Vagina (tissue), 2 donors: ENCODE measurements around the gene RBM33. TPM values are rescaled to one million over a fixed set of nuclear protein-coding genes. Genes with fewer than 3 reads are reported as not detected.

Experiments
- DNase-seq, 2 donors: peaks; one replicate each; pipeline ENCODE4 v3.0.0-alpha.2; 2017; ENCODE audit errors: extremely low spot score in 2 of 2
- H3K27ac ChIP-seq: fragments of 200-600 bp; sonication (generic); one replicate; pipeline ENCODE4 v1.5.1; 2019
- H3K27me3 ChIP-seq: fragments of 200-600 bp; sonication (generic); one replicate; pipeline ENCODE4 v1.5.1; 2019
- H3K36me3 ChIP-seq, 2 donors: fragments of 200-600 bp; sonication (generic); one replicate each; pipeline ENCODE4 v1.5.1; 2017 to 2019
- H3K4me1 ChIP-seq: fragments of 200-600 bp; sonication (generic); one replicate; pipeline ENCODE4 v1.5.1; 2019
- H3K4me3 ChIP-seq, 2 donors: fragments of 200-600 bp; sonication (generic); 1 replicate in 1 of 2; 2 replicates in 1 of 2; pipeline ENCODE4 v1.5.1; 2016 to 2019
- H3K9me3 ChIP-seq: fragments of 200-600 bp; sonication (generic); one replicate; pipeline ENCODE4 v1.5.1; 2019
- POLR2A ChIP-seq, 2 donors: fragments of 450-650 bp; IDR thresholded peaks; one replicate each; pipeline ENCODE4 v1.6.1; 2017; ENCODE audit warnings: antibody characterized with exemption in 2 of 2, mild to moderate bottlenecking in 2 of 2, moderate library complexity in 2 of 2
- POLR2AphosphoS5 ChIP-seq, 2 donors: sonication (generic); formaldehyde crosslinking; IDR thresholded peaks; one replicate each; pipeline ENCODE4 v1.9.0; 2017; ENCODE audit warnings: antibody characterized with exemption in 2 of 2, mild to moderate bottlenecking in 2 of 2, low read depth in 1 of 2; ENCODE audit not compliant: insufficient read depth in 1 of 2
- intact Hi-C: fragments of 100-400 bp; cut with DNase I; formaldehyde crosslinking; loops from one replicate; pipeline ENCODE4 v1.15.1; 2023
- total RNA-seq: library from RNA; depleted of rRNA; stranded (reverse); fragments of >200 nt; gene quantifications from one replicate; pipeline ENCODE4 v1.2.3, GENCODE V29; 2016
- TF ChIP-seq, protein P1 (sequence below), 3 experiments: fragments of 450-650 bp in 2 of 3; fragments of 200-600 bp in 1 of 3; sonication (generic) in 1 of 3; IDR thresholded peaks; one replicate each; pipeline ENCODE4 v1.5.1; 2017 to 2019; ENCODE audit warnings: antibody characterized with exemption in 3 of 3, mild to moderate bottlenecking in 2 of 3, moderate library complexity in 2 of 3

RBM33 gene
- total RNA-seq, 1 donor from 2014 or later: 63.8 TPM

DNA sequence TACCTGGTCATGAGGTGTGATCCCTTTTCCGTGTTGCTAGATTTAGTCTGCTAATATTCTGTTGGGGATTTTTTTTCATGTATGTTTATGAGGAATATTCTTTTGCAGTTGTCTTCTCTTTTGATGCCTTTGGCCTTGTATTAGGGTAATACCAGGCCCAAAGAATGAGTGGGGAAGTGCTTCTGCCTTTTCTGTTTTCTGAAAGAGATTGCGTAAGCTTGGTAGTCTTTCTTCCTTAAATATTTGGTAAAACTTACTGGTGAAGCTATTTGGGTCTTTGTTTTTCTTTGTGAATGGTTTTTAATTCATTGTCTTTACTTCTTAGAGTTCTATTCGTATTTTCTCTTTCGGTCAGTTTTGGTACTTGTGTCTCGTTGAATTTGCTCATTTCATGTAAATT, 116.7 kb downstream of the RBM33 start:
- intact Hi-C loops: no loop called here
- no peak for DNase-seq

DNA sequence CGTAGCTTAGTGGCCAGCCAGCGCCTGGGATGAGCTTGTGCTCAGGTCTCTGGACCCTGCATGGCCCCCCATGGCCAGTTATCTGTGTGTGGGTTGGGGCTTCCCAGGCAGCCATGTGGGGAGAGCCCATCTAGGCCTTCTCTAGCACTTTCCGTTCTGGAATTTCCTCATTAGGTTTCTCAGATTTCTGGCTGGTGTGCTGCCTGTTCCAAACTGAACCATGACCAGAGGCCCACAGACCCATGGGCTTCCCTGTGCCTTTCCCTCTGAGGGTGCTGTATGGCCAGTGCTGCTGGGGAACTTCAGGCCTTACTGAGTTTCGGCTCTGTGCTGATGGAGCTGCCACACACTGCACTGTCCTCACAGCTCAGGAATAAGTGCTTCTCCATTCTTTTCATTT, 117.6 kb downstream of the RBM33 start:
- H3K4me1 ChIP-seq: peaks cover 18% of the 10 kb centered on the region
- H3K9me3 ChIP-seq: no peaks in the 10 kb centered on the region
- no peak overlapping the region for H3K4me3 ChIP-seq
- intact Hi-C loops: no loop called here
- TF ChIP-seq POLR2A (IDR thresholded peaks at IDR 0.05) (no peak), POLR2AphosphoS5 (IDR thresholded peaks at IDR 0.05; ENCODE audit: insufficient read depth in 1 of 2, low read depth in 1 of 2) (no peak)
- TF ChIP-seq, protein P1, sequence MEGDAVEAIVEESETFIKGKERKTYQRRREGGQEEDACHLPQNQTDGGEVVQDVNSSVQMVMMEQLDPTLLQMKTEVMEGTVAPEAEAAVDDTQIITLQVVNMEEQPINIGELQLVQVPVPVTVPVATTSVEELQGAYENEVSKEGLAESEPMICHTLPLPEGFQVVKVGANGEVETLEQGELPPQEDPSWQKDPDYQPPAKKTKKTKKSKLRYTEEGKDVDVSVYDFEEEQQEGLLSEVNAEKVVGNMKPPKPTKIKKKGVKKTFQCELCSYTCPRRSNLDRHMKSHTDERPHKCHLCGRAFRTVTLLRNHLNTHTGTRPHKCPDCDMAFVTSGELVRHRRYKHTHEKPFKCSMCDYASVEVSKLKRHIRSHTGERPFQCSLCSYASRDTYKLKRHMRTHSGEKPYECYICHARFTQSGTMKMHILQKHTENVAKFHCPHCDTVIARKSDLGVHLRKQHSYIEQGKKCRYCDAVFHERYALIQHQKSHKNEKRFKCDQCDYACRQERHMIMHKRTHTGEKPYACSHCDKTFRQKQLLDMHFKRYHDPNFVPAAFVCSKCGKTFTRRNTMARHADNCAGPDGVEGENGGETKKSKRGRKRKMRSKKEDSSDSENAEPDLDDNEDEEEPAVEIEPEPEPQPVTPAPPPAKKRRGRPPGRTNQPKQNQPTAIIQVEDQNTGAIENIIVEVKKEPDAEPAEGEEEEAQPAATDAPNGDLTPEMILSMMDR (IDR thresholded peaks at IDR 0.05): no peak
- DNase-seq: no peak
- no peak overlapping the region for H3K27ac ChIP-seq
- no peaks in the 10 kb centered on the region for H3K27me3 ChIP-seq
- H3K36me3 ChIP-seq: peaks cover 0 to 29% of the 10 kb centered on the region in 2 donors

More for the DNA sequence above, 116.7 kb downstream of the RBM33 start:
- H3K27me3 ChIP-seq: no peaks in the 10 kb centered on the region
- peaks cover 0 to 21% of the 10 kb centered on the region in 2 donors for H3K36me3 ChIP-seq
- H3K9me3 ChIP-seq: no peaks in the 10 kb centered on the region
- peaks cover 18% of the 10 kb centered on the region for H3K4me1 ChIP-seq
- no peak overlapping the region for H3K27ac ChIP-seq
- TF ChIP-seq POLR2AphosphoS5 (IDR thresholded peaks at IDR 0.05; ENCODE audit: insufficient read depth in 1 of 2, low read depth in 1 of 2): no peak
- no peak for TF ChIP-seq POLR2A (IDR thresholded peaks at IDR 0.05)
- TF ChIP-seq, protein P1 (IDR thresholded peaks at IDR 0.05): no peak
- H3K4me3 ChIP-seq: no peak overlapping the region

DNA sequence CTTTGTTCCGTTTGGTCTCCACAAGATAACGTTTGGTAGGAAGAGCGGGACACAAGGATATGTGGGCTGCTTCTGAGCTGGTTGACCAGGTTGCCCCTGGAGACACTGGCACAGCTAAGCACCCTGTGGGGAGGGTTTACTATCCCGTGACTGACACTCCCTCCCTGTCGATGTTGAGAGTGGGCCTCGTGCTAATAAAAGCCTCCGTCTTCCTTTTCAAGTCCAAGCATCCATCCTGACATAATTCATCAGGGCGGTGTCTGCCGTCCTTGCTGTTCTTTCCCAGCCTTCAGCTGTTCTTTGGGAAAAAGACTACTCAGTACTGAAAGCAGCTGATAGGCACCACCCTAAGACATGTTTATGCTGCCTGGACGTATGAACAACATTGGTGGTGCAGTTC, 118.2 kb downstream of the RBM33 start:
- no peak for DNase-seq
- no peak overlapping the region for H3K27ac ChIP-seq

DNA sequence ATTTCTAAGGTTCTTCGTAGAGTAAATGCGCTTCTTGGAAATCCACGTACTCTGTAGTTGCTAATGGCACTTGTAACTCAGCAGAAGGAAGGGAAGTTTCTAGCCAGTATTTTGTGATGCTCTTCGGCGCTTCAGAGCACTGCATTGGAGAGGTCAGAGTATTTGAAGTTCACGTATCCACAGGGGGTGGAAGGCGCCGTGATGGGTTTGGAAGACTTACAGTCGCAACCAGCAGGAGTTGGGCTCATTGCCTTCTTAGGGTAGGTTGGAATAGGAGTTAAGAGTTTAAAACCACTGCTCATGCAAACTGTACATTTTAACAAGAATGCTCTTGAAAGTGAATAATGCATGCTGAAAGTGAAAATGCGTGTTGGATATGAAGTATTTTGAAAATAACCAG, 118.7 kb downstream of the RBM33 start:
- Histone ChIP-seq H3K9me3 (no peaks in the 10 kb centered on the region), H3K4me3 (no peak overlapping the region), H3K27ac (no peak overlapping the region), H3K27me3 (no peaks in the 10 kb centered on the region), H3K36me3 (peaks cover 0 to 39% of the 10 kb centered on the region in 2 donors), H3K4me1 (peaks cover 18% of the 10 kb centered on the region)
- DNase-seq: no peak
- intact Hi-C loops: no loop called here
- no peak for TF ChIP-seq POLR2AphosphoS5 (IDR thresholded peaks at IDR 0.05; ENCODE audit: insufficient read depth in 1 of 2, low read depth in 1 of 2)
- TF ChIP-seq, protein P1 (IDR thresholded peaks at IDR 0.05): no peak
- no peak for TF ChIP-seq POLR2A (IDR thresholded peaks at IDR 0.05)

More for the DNA sequence above, 118.2 kb downstream of the RBM33 start:
- H3K4me3 ChIP-seq: no peak overlapping the region
- H3K27me3 ChIP-seq: no peaks in the 10 kb centered on the region
- no peaks in the 10 kb centered on the region for H3K9me3 ChIP-seq
- intact Hi-C loops: no loop called here
- H3K4me1 ChIP-seq: peaks cover 18% of the 10 kb centered on the region
- TF ChIP-seq, protein P1 (IDR thresholded peaks at IDR 0.05): no peak
- TF ChIP-seq POLR2A (IDR thresholded peaks at IDR 0.05) (no peak), POLR2AphosphoS5 (IDR thresholded peaks at IDR 0.05; ENCODE audit: insufficient read depth in 1 of 2, low read depth in 1 of 2) (no peak)
- peaks cover 0 to 36% of the 10 kb centered on the region in 2 donors for H3K36me3 ChIP-seq

DNA sequence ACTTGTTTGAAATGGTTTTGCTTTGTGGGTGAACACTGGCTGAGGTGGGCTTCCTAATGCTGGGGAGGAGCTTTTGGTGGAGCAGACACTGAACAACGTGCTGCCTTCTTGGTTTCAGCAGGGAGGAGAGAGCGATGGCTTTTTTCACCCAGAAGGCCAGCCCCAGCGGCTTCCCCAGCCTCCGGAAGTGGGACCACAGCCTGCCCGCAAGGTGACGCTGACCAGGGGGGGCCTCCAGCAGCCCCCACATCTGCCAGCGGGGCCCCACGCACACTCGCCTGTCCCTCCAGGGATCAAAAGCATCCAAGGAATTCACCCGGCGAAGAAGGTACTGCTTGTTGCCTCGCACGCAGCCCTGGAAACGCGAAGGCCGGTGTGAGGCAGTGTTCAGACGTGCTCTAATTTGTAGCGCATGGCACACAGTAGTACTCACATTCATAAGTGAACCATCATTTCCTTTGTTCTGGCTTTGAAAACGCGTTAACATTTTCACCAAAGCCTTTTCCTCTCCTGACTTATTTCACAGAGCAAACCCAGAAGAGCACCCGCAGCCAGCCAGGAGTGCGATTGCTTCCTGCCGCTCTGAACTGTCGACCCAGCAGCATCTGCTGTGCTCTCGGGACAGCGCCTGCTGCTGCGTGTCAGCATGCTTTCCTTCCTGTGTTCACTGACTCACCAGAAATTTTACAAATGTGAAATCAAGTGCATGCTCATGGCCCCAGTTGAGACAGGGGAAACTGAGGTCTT, 119.4 kb downstream of the RBM33 start:
- no peak for DNase-seq
- intact Hi-C loops: no loop called here
- TF ChIP-seq POLR2AphosphoS5 (IDR thresholded peaks at IDR 0.05; ENCODE audit: insufficient read depth in 1 of 2, low read depth in 1 of 2): peak in 1 of 2 donors; percentile 24
- no peak for TF ChIP-seq POLR2A (IDR thresholded peaks at IDR 0.05)
- TF ChIP-seq, protein P1 (IDR thresholded peaks at IDR 0.05): no peak
- no peak overlapping the region for H3K27ac ChIP-seq
- no peaks in the 10 kb centered on the region for H3K27me3 ChIP-seq
- H3K36me3 ChIP-seq: peaks cover 0 to 39% of the 10 kb centered on the region in 2 donors
- no peaks in the 10 kb centered on the region for H3K9me3 ChIP-seq
- H3K4me3 ChIP-seq: no peak overlapping the region
- peaks cover 18% of the 10 kb centered on the region for H3K4me1 ChIP-seq
